OCI-LY1 (cell line): ENCODE measurements around the gene PIGQ.
A peak's percentile ranks its signal among the peaks of the same experiment; 100 is the strongest.

ENCODE experiments used
- H2AFZ ChIP-seq: fragments of 200-600 bp; sonication (generic), shearing (Covaris generic); 2 replicates; pipeline ENCODE4 v1.6.0; 2014; ENCODE audit warnings: antibody characterized with exemption, mild to moderate bottlenecking, low read length
- H3F3A ChIP-seq: fragments of 200-600 bp; sonication (generic), shearing (Covaris generic); 2 replicates; pipeline ENCODE4 v1.6.0; 2014; ENCODE audit warnings: mild to moderate bottlenecking, antibody characterized with exemption, low read length, moderate library complexity; ENCODE audit not compliant: insufficient read depth
- H3K27ac ChIP-seq: fragments of 200-600 bp; sonication (generic); 2 replicates; pipeline ENCODE4 v1.5.1; 2014; ENCODE audit warnings: low read length, mixed run types, mild to moderate bottlenecking, low read depth; ENCODE audit not compliant: poor library complexity, severe bottlenecking
- H3K27me3 ChIP-seq: fragments of 200-600 bp; sonication (generic); 2 replicates; pipeline ENCODE4 v1.6.0; 2014; ENCODE audit warnings: antibody characterized with exemption, mild to moderate bottlenecking, low read length, moderate library complexity; ENCODE audit not compliant: insufficient read depth
- H3K36me3 ChIP-seq: fragments of 200-600 bp; sonication (generic); 2 replicates; pipeline ENCODE4 v1.6.1; 2014; ENCODE audit warnings: mild to moderate bottlenecking, antibody characterized with exemption, low read length, moderate library complexity, mixed read lengths; ENCODE audit not compliant: insufficient read depth
- H3K4me1 ChIP-seq: fragments of 200-600 bp; sonication (generic); 2 replicates; pipeline ENCODE4 v1.5.1; 2014; ENCODE audit warnings: mild to moderate bottlenecking, low read length, moderate library complexity; ENCODE audit not compliant: insufficient read depth, severe bottlenecking
- H3K4me2 ChIP-seq: fragments of 200-600 bp; sonication (generic), shearing (Covaris generic); 2 replicates; pipeline ENCODE4 v1.6.1; 2014; ENCODE audit warnings: low read length
- H3K4me3 ChIP-seq: fragments of 200-600 bp; sonication (generic); 2 replicates; pipeline ENCODE4 v1.5.1; 2014; ENCODE audit warnings: low read length, low read depth, mild to moderate bottlenecking, mixed read lengths; ENCODE audit not compliant: poor library complexity, severe bottlenecking
- H3K79me2 ChIP-seq: fragments of 200-600 bp; shearing (Covaris generic); 2 replicates; pipeline ENCODE4 v1.6.1; 2016; ENCODE audit warnings: mixed run types, low read length, mixed read lengths; ENCODE audit not compliant: insufficient read depth
- H3K9ac ChIP-seq: fragments of 200-600 bp; sonication (generic), shearing (Covaris generic); 2 replicates; pipeline ENCODE4 v1.6.1; 2014; ENCODE audit warnings: mild to moderate bottlenecking, low read length, mixed read lengths
- H3K9me2 ChIP-seq: fragments of 200-600 bp; sonication (generic), shearing (Covaris generic); 2 replicates; pipeline ENCODE4 v1.6.1; 2014; ENCODE audit warnings: low read depth, mild to moderate bottlenecking, low read length, mixed read lengths
- H3K9me3 ChIP-seq: fragments of 200-600 bp; shearing (Covaris generic); 2 replicates; pipeline ENCODE4 v1.6.1; 2014; ENCODE audit warnings: low read length, mixed read lengths
- H4K20me1 ChIP-seq: fragments of 200-600 bp; sonication (generic), shearing (Covaris generic); 2 replicates; pipeline ENCODE4 v1.6.0; 2016; ENCODE audit warnings: mild to moderate bottlenecking, low read length; ENCODE audit not compliant: insufficient read depth
- EZH2 ChIP-seq: fragments of 200-600 bp; sonication (generic), shearing (Covaris generic); IDR thresholded peaks from 2 replicates; pipeline ENCODE4 v1.8.0; 2017; ENCODE audit warnings: borderline replicate concordance, mixed run types, mild to moderate bottlenecking, antibody characterized with exemption, low read length, moderate library complexity, mixed read lengths
- TF ChIP-seq, protein P1 (sequence below): fragments of 200-600 bp; sonication (generic), shearing (Covaris generic); IDR thresholded peaks from 2 replicates; pipeline ENCODE4 v1.5.1; 2017; ENCODE audit warnings: mild to moderate bottlenecking, antibody characterized with exemption, low read length, moderate library complexity, mixed read lengths

The PIGQ gene

DNA sequence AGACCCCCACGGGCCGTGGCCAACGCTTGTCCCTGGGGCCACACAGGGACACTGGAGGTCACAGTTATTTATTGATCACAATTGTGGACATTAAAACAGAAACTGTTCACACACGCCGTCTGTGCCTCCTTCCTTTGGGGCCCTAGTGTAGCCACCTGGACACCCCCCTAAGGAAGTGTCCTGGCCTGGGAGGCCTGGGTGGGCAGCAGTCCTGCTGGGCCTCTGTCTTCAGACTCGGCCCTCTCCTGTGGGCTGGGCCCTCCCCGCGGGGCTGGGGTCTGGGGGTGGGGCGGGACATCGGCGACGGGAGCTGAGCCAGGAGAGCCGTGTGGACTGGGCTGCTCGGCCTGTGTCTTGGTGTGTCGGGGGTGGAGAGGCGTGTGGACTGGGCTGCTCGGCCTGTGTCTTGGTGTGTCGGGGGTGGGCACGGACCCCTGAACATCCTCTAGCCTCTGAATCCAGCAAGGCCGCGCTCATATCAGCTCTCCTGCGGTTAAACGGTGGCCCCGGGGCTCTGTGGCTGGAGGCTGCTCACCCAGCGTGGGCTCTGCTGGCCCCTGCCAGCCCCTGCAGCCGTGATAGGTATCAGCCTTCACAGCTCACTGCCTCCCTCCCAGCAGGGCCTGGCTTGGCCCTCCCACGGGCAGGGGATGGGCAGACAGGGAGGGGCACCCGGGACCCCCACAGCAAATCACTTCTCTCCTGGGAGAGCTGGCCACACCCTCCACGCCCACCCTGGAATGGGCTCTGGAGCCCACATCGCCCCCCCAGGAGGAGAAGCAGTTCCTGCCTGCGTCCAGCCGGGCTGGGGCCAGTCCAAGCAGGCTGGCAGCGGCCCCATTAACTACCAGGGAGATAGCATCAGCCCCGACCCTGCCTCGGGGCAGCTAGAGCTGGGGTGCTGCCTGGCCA is 4.1 kb upstream of the PIGQ start:
- H3F3A ChIP-seq = no peaks in the 10 kb centered on the region
- no peaks in the 10 kb centered on the region for H3K79me2 ChIP-seq
- H3K4me2 ChIP-seq = no peak overlapping the region
- H2AFZ ChIP-seq = no peak overlapping the region
- no peaks in the 10 kb centered on the region for H4K20me1 ChIP-seq
- H3K9me3 ChIP-seq = no peaks in the 10 kb centered on the region
- TF ChIP-seq, protein P1, sequence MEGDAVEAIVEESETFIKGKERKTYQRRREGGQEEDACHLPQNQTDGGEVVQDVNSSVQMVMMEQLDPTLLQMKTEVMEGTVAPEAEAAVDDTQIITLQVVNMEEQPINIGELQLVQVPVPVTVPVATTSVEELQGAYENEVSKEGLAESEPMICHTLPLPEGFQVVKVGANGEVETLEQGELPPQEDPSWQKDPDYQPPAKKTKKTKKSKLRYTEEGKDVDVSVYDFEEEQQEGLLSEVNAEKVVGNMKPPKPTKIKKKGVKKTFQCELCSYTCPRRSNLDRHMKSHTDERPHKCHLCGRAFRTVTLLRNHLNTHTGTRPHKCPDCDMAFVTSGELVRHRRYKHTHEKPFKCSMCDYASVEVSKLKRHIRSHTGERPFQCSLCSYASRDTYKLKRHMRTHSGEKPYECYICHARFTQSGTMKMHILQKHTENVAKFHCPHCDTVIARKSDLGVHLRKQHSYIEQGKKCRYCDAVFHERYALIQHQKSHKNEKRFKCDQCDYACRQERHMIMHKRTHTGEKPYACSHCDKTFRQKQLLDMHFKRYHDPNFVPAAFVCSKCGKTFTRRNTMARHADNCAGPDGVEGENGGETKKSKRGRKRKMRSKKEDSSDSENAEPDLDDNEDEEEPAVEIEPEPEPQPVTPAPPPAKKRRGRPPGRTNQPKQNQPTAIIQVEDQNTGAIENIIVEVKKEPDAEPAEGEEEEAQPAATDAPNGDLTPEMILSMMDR = no peak
- no peak for TF ChIP-seq EZH2
- H3K27me3 ChIP-seq = no peaks in the 10 kb centered on the region; the same call in 1 of the 2 replicates
- H3K9ac ChIP-seq = no peak overlapping the region
- H3K9me2 ChIP-seq = no peaks in the 10 kb centered on the region
- peaks cover 26% of the 10 kb centered on the region for H3K4me1 ChIP-seq
- H3K27ac ChIP-seq = no peak overlapping the region
- no peak overlapping the region for H3K4me3 ChIP-seq
- H3K36me3 ChIP-seq = no peaks in the 10 kb centered on the region

DNA sequence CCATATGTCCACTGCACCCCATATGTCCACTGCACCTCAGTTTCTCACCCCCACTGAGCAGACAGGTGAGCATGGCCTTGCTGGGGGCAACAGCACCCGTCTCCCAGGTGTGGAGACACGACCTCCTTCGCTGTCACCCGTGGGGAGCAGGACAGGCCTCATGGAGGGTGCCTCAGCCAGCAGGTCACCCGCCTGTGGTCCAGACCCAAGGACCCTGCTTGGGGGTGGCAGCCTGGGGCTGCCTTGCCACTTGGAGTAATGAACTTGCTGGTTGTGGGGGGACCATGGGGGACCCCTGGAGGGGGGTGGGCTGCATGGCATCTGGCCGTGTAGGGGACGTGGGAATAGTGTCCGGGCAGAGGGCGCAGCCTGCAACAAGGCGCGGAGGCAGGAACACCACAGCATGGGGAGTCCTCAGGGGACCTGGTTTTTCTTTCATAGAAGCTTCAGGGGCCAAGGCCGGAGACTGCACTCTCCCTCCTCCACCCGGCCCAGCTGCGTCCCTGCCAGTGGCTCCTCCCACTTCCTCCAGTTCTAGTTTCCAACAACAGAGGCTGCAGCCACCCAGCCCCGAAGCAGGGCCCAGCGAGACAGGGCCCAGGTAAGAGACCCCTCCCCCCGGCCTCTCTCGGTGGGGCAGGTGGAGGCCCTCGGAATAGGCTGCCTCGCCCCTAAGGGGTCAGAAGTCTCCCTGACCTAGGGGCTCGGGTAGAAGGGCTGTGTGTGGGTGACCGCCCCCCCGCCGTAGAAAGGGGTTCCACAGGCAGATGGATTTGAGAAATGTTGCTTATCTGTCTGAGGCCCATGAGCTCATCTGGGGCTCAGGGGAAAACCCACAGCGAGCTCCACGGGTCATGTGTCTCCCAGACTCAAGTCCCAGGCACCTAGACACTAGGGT is 3.0 kb upstream of the PIGQ start, which contains the start of gene NHLRC4:
TSS of gene NHLRC4 (plus strand) at position 531 of the 898 bp plus-strand sequence. CDS start 1,043 bp downstream, outside the sequence.
- no peaks in the 10 kb centered on the region; the same call in 1 of the 2 replicates for H3K27me3 ChIP-seq
- no peaks in the 10 kb centered on the region for H3K36me3 ChIP-seq
- no peaks in the 10 kb centered on the region for H3F3A ChIP-seq
- H4K20me1 ChIP-seq = no peaks in the 10 kb centered on the region
- peak within 1 kb of the TSS; percentile 30; the same call in 1 of the 2 replicates for H3K9ac ChIP-seq
- peak within 1 kb of the TSS; percentile 26 for H3K4me3 ChIP-seq
- peak within 1 kb of the TSS; percentile 42 for H3K4me2 ChIP-seq
- H3K9me3 ChIP-seq = no peaks in the 10 kb centered on the region
- no peaks in the 10 kb centered on the region for H3K79me2 ChIP-seq
- peaks cover 31% of the 10 kb centered on the region for H3K4me1 ChIP-seq
- TF ChIP-seq EZH2 = no peak
- TF ChIP-seq, protein P1 = no peak
- H3K27ac ChIP-seq = peak within 1 kb of the TSS; percentile 49
- H2AFZ ChIP-seq = no peak within 1 kb of the TSS
- no peaks in the 10 kb centered on the region for H3K9me2 ChIP-seq

DNA sequence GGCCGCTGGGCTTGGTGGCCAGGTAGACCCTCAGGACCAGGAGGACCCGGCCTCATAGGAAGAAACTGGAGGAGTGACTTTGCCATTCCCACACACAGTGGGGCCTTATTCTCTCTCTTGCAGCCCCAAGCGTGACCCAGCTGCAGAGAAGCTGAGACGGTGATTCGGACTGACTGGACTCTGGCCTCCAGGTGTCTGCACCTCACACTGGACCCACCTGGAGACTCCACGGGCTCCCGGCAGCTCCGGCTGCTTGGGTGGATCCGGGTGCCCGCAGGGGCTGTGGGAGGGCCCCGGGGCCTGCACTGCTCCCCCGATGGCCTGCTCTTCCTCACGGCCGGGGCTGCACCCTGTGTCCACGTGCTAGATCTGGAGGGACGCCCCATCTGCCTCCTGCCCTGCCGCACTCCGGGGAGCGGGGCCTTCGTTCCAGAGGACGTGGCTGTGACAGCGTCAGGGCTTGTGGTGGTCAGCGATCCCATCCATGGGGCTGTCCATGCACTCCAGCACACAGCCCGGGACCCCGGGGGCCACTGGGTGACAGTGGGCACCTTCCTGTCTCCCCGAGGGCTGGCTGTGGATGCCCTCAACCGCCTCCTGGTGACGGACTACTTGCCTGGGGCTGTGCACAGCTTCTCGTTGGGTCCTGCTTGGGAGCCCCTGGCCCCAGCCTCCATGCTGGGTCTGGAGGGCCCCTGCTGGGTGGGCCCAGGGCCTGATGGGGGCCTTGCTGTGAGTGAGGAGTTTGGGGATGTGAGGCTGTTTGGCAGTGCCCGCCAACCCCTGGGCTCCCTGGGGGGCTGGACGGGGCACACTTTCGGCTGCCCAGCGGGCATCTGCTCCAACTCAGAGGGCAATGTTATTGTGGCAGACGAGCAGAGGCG is 2.2 kb upstream of the PIGQ start:
- Histone ChIP-seq H3K4me3 (peak overlapping the region; percentile 19), H3K79me2 (no peaks in the 10 kb centered on the region), H3K27ac (peak overlapping the region; percentile 49), H3K9me3 (no peaks in the 10 kb centered on the region), H3K4me1 (peaks cover 31% of the 10 kb centered on the region), H3K27me3 (no peaks in the 10 kb centered on the region; the same call in 1 of the 2 replicates), H3F3A (no peaks in the 10 kb centered on the region), H3K36me3 (no peaks in the 10 kb centered on the region), H3K9me2 (no peaks in the 10 kb centered on the region), H3K4me2 (peak overlapping the region; percentile 42), H2AFZ (no peak overlapping the region), H3K9ac (peak overlapping the region; percentile 30; the same call in 1 of the 2 replicates), H4K20me1 (no peaks in the 10 kb centered on the region)
- TF ChIP-seq EZH2 = no peak
- TF ChIP-seq, protein P1 = no peak
